Endodermal cell (in vitro differentiated cells): ENCODE measurements around the gene HMCN2. TPM values are rescaled to one million over a fixed set of nuclear protein-coding genes. Genes with fewer than 3 reads are reported as not detected.

Source experiments
- DNase-seq: peaks from one replicate; pipeline ENCODE4 v3.0.0-alpha.2; 2017
- H3K27ac ChIP-seq: 2 replicates; pipeline ENCODE4 v1.5.1; 2013; ENCODE audit warnings: mild to moderate bottlenecking, low read depth, low read length, moderate library complexity
- H3K27me3 ChIP-seq: 2 replicates; pipeline ENCODE4 v1.6.1; 2013; ENCODE audit warnings: mild to moderate bottlenecking, low read length, moderate library complexity; ENCODE audit not compliant: insufficient read depth, control insufficient read depth, poor library complexity, severe bottlenecking
- H3K36me3 ChIP-seq: 2 replicates; pipeline ENCODE4 v1.7.0; 2013; ENCODE audit warnings: mild to moderate bottlenecking, low read length, moderate library complexity; ENCODE audit not compliant: control insufficient read depth, insufficient read depth
- H3K4me1 ChIP-seq: one replicate; pipeline ENCODE4 v1.7.0; 2013; ENCODE audit warnings: low read length; ENCODE audit not compliant: control insufficient read depth, insufficient read depth
- H3K4me3 ChIP-seq: 2 replicates; pipeline ENCODE4 v1.5.1; 2013; ENCODE audit warnings: mild to moderate bottlenecking, low read length, moderate library complexity
- H3K9ac ChIP-seq: 2 replicates; pipeline ENCODE4 v1.6.1; 2013; ENCODE audit warnings: mild to moderate bottlenecking, low read length, moderate library complexity; ENCODE audit not compliant: poor library complexity, severe bottlenecking; ENCODE audit errors: extremely low read depth
- H3K9me3 ChIP-seq: 2 replicates; pipeline ENCODE4 v1.6.1; 2013; ENCODE audit warnings: mild to moderate bottlenecking, low read length, moderate library complexity; ENCODE audit not compliant: control insufficient read depth
- H3K27ac Mint-ChIP-seq: 2 replicates; pipeline ENCODE4 v1.8.0; 2020; ENCODE audit warnings: mixed read lengths
- H3K27me3 Mint-ChIP-seq: 2 replicates; pipeline ENCODE4 v1.8.0; 2021; ENCODE audit warnings: mild to moderate bottlenecking, mixed read lengths; ENCODE audit not compliant: insufficient read depth
- H3K36me3 Mint-ChIP-seq: 2 replicates; pipeline ENCODE4 v1.8.0; 2020; ENCODE audit warnings: low read depth, mixed read lengths
- H3K4me1 Mint-ChIP-seq: 2 replicates; pipeline ENCODE4 v1.8.0; 2020; ENCODE audit warnings: mixed read lengths
- H3K4me3 Mint-ChIP-seq: 2 replicates; pipeline ENCODE4 v1.8.0; 2020; ENCODE audit warnings: mild to moderate bottlenecking, moderate library complexity, mixed read lengths
- H3K9me3 Mint-ChIP-seq: 2 replicates; pipeline ENCODE4 v1.8.0; 2020; ENCODE audit warnings: mild to moderate bottlenecking, mixed read lengths
- CTCF ChIP-seq: fragments of 200-600 bp; sonication (generic); conservative IDR thresholded peaks from 2 replicates; pipeline ENCODE4 v1.5.0; 2021; ENCODE audit warnings: antibody characterized with exemption, mild to moderate bottlenecking
- WGBS, 2 experiments: methylation state at CpG; one replicate each; pipeline versions ENCODE4 v1.1.5 to v1.1.7; 2013; ENCODE audit warnings: missing lambda C conversion rate in 2 of 2, mixed read lengths in 1 of 2; ENCODE audit not compliant: insufficient coverage in 1 of 2, insufficient read length in 1 of 2; 5-methylcytosine and 5-hydroxymethylcytosine counted together
- total RNA-seq, 2 donors: library from RNA; stranded (reverse); fragmentation: NEBNext Ultra II Directional in 1 of 2; extraction: Animal tissue kit (Norgen Biotek cat#: 25700) in 1 of 2; gene quantifications; 2 replicates in 1 of 2; 3 replicates in 1 of 2; pipeline ENCODE4 v1.2.1, GENCODE V29; 2021

HMCN2 gene
- total RNA-seq, 2 donors from 2014 or later, result 3.3 to 3.9 TPM

- WGBS, 2 experiments, result 90 to 96% methylated on average over 4 to 7 of the region's 7 CpGs
- Mint-ChIP-seq H3K36me3 (no peaks in the 10 kb centered on the region), H3K27ac (no peak overlapping the region), H3K27me3 (no peaks in the 10 kb centered on the region), H3K4me1 (peaks cover 10% of the 10 kb centered on the region), H3K9me3 (no peaks in the 10 kb centered on the region), H3K4me3 (no peak overlapping the region)
- H3K4me1 ChIP-seq, result peaks cover 5% of the 10 kb centered on the region
- DNase-seq, result no peak
- H3K36me3 ChIP-seq, result no peaks in the 10 kb centered on the region
- no peak for TF ChIP-seq CTCF
- no peaks in the 10 kb centered on the region for H3K9me3 ChIP-seq
- H3K27ac ChIP-seq, result no peak overlapping the region
- no peak overlapping the region for H3K4me3 ChIP-seq
- no peak overlapping the region for H3K9ac ChIP-seq
- H3K27me3 ChIP-seq, result no peaks in the 10 kb centered on the region
Observed at GRCh38 chr9:130325921-130326320, 60.4 kb downstream of the HMCN2 start.

GRCh38 chr9:130327070-130327780 is 61.7 kb downstream of the HMCN2 start:
- Histone ChIP-seq H3K4me3 (no peak overlapping the region), H3K36me3 (no peaks in the 10 kb centered on the region), H3K27ac (no peak overlapping the region), H3K9ac (no peak overlapping the region), H3K9me3 (no peaks in the 10 kb centered on the region), H3K4me1 (peaks cover 5% of the 10 kb centered on the region), H3K27me3 (no peaks in the 10 kb centered on the region)
- peak; percentile 82 for TF ChIP-seq CTCF
- H3K27me3 Mint-ChIP-seq, result no peaks in the 10 kb centered on the region
- H3K9me3 Mint-ChIP-seq, result no peaks in the 10 kb centered on the region
- peaks cover 8% of the 10 kb centered on the region for H3K4me1 Mint-ChIP-seq
- H3K27ac Mint-ChIP-seq, result no peak overlapping the region
- no peak overlapping the region for H3K4me3 Mint-ChIP-seq
- peak; percentile 93 for DNase-seq
- WGBS, 2 experiments, result 85 to 100% methylated on average over 4 to 15 of the region's 15 CpGs
- no peaks in the 10 kb centered on the region for H3K36me3 Mint-ChIP-seq

- 88 to 90% methylated on average over 8 to 18 of the region's 19 CpGs for WGBS, 2 experiments
- H3K4me3 ChIP-seq, result no peak overlapping the region
- Mint-ChIP-seq H3K4me1 (peaks cover 8% of the 10 kb centered on the region), H3K4me3 (no peak overlapping the region), H3K27ac (no peak overlapping the region), H3K27me3 (no peaks in the 10 kb centered on the region), H3K9me3 (no peaks in the 10 kb centered on the region), H3K36me3 (no peaks in the 10 kb centered on the region)
- H3K9me3 ChIP-seq, result no peaks in the 10 kb centered on the region
- no peak for DNase-seq
- H3K27ac ChIP-seq, result no peak overlapping the region
- no peak overlapping the region for H3K9ac ChIP-seq
- no peaks in the 10 kb centered on the region for H3K27me3 ChIP-seq
- no peak for TF ChIP-seq CTCF
- H3K36me3 ChIP-seq, result no peaks in the 10 kb centered on the region
- H3K4me1 ChIP-seq, result peaks cover 5% of the 10 kb centered on the region
Observed at GRCh38 chr9:130327781-130328348, 62.3 kb downstream of the HMCN2 start.
